ENCODE measurements around the gene METTL4. TPM values are rescaled to one million over a fixed set of nuclear protein-coding genes. Genes with fewer than 3 reads are reported as not detected.

METTL4 gene
- total RNA-seq, 2 experiments from 2014 or later, result 19.6 to 23.0 TPM

DNA sequence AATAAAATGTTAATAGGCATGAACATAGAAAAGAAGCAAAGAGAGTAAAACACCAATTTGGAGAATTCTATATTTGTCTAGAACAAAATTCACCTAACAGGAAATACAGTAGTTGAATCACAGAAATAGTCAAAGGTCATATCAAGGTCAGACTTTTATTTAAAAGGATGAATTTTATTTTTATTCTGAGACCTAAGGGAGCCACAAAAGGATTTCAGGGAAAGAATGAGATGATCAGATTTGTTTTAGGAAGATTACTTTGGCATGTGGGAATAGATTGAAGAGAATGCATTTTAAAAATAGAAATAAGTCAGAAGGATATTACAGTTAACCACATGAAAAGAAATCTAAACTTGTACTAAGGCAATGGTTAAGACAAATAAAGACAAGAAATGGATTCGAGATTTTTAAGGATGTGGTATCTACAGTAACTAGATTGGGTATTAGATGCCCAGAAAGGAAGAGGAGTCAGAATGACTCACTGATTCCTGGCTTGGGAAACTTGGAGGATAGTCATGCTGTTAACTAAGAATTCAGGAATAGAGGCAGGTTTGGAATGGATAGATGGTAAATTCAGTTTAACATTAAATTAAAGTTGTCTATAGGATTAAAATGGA, 56.0 kb downstream of the METTL4 start:
- no peak overlapping the region for H3K4me3 Mint-ChIP-seq
- intact Hi-C loops (cut with micrococcal nuclease), result no loop called here
- H3K27ac Mint-ChIP-seq, result no peak overlapping the region
- no peaks in the 10 kb centered on the region for H3K9me3 Mint-ChIP-seq
- no peak for DNase-seq
- H3K27me3 Mint-ChIP-seq, result no peaks in the 10 kb centered on the region
- no peaks in the 10 kb centered on the region for H3K36me3 Mint-ChIP-seq
- ChIA-PET CTCF (no interaction called here), POLR2A (no interaction called here)
- H3K4me1 Mint-ChIP-seq (ENCODE audit: low read depth), result peaks cover 17% of the 10 kb centered on the region

- POLR2A ChIA-PET, result no interaction called here
- intact Hi-C loops (cut with micrococcal nuclease), result no loop called here
- H3K4me1 Mint-ChIP-seq (ENCODE audit: low read depth), result peaks cover 17% of the 10 kb centered on the region
- no peaks in the 10 kb centered on the region for H3K27me3 Mint-ChIP-seq
- CTCF ChIA-PET, result interaction anchor here (1.1 kb wide), 1 partner anchor 28 kb away, joined by 4 read pairs; no protein-coding TSS in a partner anchor
- no peak for DNase-seq
- H3K27ac Mint-ChIP-seq, result no peak overlapping the region
- H3K9me3 Mint-ChIP-seq, result no peaks in the 10 kb centered on the region
- H3K36me3 Mint-ChIP-seq, result no peaks in the 10 kb centered on the region
- H3K4me3 Mint-ChIP-seq, result no peak overlapping the region
Observed at GRCh38 chr18:2513616-2514015, 57.7 kb downstream of the METTL4 start.

DNA sequence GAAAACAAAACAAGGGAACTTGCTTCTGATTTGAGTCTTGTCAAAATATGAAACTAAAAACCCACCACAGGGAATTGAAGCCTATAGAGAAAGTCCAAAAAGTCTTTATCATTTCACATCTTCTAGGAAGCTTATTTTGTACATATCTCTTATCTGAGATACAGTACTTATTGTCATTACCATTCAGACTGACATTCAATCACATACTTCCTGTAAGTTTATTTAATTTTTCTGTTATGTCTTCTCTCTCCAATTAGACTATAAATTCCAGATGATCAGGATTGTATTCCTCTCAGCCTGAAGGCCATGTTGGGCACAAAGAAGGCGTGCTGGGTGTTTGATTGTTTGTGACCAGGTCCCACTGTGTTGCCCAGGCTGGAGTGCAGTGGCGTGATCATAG, 59.2 kb downstream of the METTL4 start:
- ChIA-PET POLR2A (no interaction called here), CTCF (interaction anchor here (0.9 kb wide), 1 partner anchor 30 kb away, joined by 3 read pairs; no protein-coding TSS in a partner anchor)
- Mint-ChIP-seq H3K36me3 (no peaks in the 10 kb centered on the region), H3K27ac (no peak overlapping the region), H3K9me3 (no peaks in the 10 kb centered on the region), H3K4me3 (no peak overlapping the region), H3K27me3 (no peaks in the 10 kb centered on the region), H3K4me1 (ENCODE audit: low read depth) (peaks cover 17% of the 10 kb centered on the region)
- intact Hi-C loops (cut with micrococcal nuclease), result no loop called here
- no peak for DNase-seq

DNA sequence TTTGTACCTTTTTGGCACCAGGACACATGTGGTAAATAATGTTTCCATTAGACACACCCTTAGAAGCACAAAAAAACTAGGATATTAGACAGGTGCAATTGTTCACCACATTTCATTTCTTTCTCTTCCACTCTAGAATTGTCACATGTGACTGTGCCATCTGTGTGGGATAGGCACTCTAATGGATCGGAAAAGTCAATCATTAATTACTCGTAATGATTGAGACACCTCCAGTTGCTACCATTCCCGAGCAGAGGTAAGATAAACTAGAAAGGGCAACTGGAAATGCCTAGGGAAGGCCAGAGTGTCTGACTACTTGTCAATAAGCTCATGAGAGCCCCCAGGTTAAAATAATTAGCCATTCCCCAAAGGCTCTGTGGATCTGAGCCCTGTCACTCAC, 59.9 kb downstream of the METTL4 start:
- Mint-ChIP-seq H3K4me1 (ENCODE audit: low read depth) (peaks cover 14% of the 10 kb centered on the region), H3K27ac (no peak overlapping the region), H3K36me3 (no peaks in the 10 kb centered on the region), H3K9me3 (no peaks in the 10 kb centered on the region), H3K27me3 (no peaks in the 10 kb centered on the region), H3K4me3 (no peak overlapping the region)
- ChIA-PET CTCF (interaction anchor here (0.9 kb wide), 1 partner anchor 31 kb away, joined by 3 read pairs; no protein-coding TSS in a partner anchor), POLR2A (no interaction called here)
- DNase-seq, result no peak
- intact Hi-C loops (cut with micrococcal nuclease), result no loop called here

DNA sequence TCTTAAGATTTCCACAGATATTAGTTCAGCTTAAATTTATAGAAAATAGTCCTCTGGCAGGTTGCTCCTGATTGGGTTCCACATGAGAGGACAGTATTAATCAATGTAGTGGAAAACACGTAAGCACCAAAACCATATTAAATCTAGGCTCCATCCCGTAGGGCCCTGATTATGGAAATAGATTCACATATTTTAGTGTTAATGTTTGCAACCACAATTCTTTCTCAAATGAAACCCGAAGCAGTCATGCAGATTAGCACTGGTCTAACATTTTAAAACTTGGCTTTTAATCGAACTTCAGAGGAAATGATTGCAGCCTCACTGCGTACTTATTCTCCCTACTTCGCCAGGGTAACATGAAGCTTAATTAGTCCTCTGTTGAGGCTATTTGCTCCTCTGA, 60.9 kb downstream of the METTL4 start:
- no peak for DNase-seq
- no peak overlapping the region for H3K27ac Mint-ChIP-seq
- peaks cover 4% of the 10 kb centered on the region for H3K4me1 Mint-ChIP-seq (ENCODE audit: low read depth)
- CTCF ChIA-PET, result no interaction called here
- H3K4me3 Mint-ChIP-seq, result no peak overlapping the region
- H3K9me3 Mint-ChIP-seq, result no peaks in the 10 kb centered on the region
- no peaks in the 10 kb centered on the region for H3K36me3 Mint-ChIP-seq
- intact Hi-C loops (cut with micrococcal nuclease), result no loop called here
- H3K27me3 Mint-ChIP-seq, result no peaks in the 10 kb centered on the region
- POLR2A ChIA-PET, result no interaction called here

GRCh38 chr18:2508678-2509077, 62.6 kb downstream of the METTL4 start:
- H3K9me3 Mint-ChIP-seq, result no peaks in the 10 kb centered on the region
- H3K36me3 Mint-ChIP-seq, result no peaks in the 10 kb centered on the region
- no peaks in the 10 kb centered on the region for H3K27me3 Mint-ChIP-seq
- no peak overlapping the region for H3K4me3 Mint-ChIP-seq
- H3K27ac Mint-ChIP-seq, result no peak overlapping the region
- H3K4me1 Mint-ChIP-seq (ENCODE audit: low read depth), result no peaks in the 10 kb centered on the region
- ChIA-PET CTCF (no interaction called here), POLR2A (no interaction called here)
- intact Hi-C loops (cut with micrococcal nuclease), result no loop called here
- DNase-seq, result no peak

DNA sequence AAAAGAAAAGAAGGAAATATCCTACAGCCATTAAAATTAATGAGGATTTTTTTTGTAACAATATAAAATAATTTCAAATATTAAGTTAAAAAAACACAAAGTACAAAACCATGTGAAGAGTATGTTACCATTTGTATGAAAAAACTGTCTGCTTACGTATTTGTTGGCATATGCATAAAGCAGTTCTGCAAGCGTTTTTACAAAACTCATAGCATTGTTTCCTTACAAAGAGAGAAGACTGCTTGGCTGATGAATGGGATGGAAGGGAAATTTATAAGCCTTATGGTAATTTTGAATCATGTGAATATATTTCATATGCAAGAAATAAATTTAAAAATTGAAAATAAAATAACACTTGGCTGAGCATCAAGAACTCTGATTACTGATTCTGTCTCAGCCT, 63.1 kb downstream of the METTL4 start:
- H3K36me3 Mint-ChIP-seq, result no peaks in the 10 kb centered on the region
- H3K4me1 Mint-ChIP-seq (ENCODE audit: low read depth), result no peaks in the 10 kb centered on the region
- no peak overlapping the region for H3K4me3 Mint-ChIP-seq
- no peak overlapping the region for H3K27ac Mint-ChIP-seq
- no peaks in the 10 kb centered on the region for H3K27me3 Mint-ChIP-seq
- POLR2A ChIA-PET, result no interaction called here
- no peak for DNase-seq
- CTCF ChIA-PET, result no interaction called here
- intact Hi-C loops (cut with micrococcal nuclease), result no loop called here
- no peaks in the 10 kb centered on the region for H3K9me3 Mint-ChIP-seq

DNA sequence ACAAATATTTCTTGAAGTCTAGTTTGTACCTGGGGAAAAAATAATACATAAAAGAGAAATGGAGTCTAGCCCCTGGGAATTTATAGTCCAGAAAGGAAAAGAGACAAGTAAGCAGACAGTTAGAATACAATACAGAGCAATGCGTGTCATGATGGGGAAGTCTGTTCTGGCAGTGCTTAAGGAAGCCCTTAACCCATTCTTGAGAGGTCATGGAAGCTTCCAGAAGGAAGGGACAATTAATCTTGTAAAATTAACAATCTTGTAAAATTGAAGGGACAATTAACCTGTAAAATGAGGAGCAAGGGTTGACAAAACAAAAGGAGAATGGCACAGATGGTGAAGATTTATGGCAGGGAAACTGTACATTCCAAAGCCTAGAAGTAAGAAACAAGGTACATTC, 66.7 kb downstream of the METTL4 start:
- no peaks in the 10 kb centered on the region for H3K27me3 Mint-ChIP-seq
- intact Hi-C loops (cut with micrococcal nuclease), result no loop called here
- no peak overlapping the region for H3K4me3 Mint-ChIP-seq
- no peaks in the 10 kb centered on the region for H3K4me1 Mint-ChIP-seq (ENCODE audit: low read depth)
- no peak overlapping the region for H3K27ac Mint-ChIP-seq
- no peak for DNase-seq
- H3K36me3 Mint-ChIP-seq, result no peaks in the 10 kb centered on the region
- CTCF ChIA-PET, result no interaction called here
- POLR2A ChIA-PET, result no interaction called here
- H3K9me3 Mint-ChIP-seq, result no peaks in the 10 kb centered on the region

DNA sequence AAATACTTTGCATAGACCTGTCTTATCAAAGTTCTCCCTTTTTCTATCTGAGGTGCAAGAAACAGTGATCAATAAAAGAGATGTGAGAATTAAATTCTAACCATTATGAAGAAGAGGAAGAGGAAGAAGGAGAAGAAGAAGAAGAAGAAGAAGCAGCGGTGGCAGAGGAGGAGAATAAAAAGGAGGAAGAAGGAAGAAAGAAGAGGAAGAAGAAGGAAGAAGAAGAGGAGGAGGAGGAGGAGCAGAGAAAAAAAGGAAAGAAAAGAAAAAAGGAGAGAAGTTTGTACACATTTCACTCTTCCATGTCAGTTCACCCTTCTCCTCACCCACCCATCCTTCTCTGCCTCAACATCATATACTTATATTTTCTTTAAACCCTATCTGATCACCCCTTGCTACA, 68.4 kb downstream of the METTL4 start:
- Mint-ChIP-seq H3K27ac (no peak overlapping the region), H3K4me3 (no peak overlapping the region), H3K9me3 (no peaks in the 10 kb centered on the region), H3K36me3 (no peaks in the 10 kb centered on the region), H3K27me3 (no peaks in the 10 kb centered on the region), H3K4me1 (ENCODE audit: low read depth) (no peaks in the 10 kb centered on the region)
- CTCF ChIA-PET, result no interaction called here
- POLR2A ChIA-PET, result no interaction called here
- no peak for DNase-seq
- intact Hi-C loops (cut with micrococcal nuclease), result no loop called here

DNA sequence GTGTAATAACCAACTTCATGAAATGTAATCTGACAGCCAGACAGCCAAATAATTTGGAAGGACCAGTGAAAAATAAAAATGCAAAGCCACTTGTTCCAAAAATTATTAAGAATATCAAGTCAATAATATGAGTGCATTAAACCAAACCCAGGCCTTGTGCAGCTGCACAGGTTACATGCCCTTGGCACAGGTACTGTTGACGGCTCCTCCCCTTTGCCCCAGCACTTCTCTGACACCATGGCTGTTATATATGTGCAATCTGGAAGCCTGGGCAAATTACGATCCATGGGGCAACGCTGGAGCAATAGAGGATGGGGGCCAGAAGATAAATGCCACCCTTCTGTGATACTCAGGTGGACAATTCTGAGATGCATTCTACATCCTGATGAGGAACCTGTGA, 68.9 kb downstream of the METTL4 start:
- POLR2A ChIA-PET, result no interaction called here
- intact Hi-C loops (cut with micrococcal nuclease), result no loop called here
- Mint-ChIP-seq H3K27me3 (no peaks in the 10 kb centered on the region), H3K4me3 (no peak overlapping the region), H3K36me3 (no peaks in the 10 kb centered on the region), H3K4me1 (ENCODE audit: low read depth) (no peaks in the 10 kb centered on the region), H3K9me3 (no peaks in the 10 kb centered on the region), H3K27ac (no peak overlapping the region)
- no peak for DNase-seq
- CTCF ChIA-PET, result no interaction called here

DNA sequence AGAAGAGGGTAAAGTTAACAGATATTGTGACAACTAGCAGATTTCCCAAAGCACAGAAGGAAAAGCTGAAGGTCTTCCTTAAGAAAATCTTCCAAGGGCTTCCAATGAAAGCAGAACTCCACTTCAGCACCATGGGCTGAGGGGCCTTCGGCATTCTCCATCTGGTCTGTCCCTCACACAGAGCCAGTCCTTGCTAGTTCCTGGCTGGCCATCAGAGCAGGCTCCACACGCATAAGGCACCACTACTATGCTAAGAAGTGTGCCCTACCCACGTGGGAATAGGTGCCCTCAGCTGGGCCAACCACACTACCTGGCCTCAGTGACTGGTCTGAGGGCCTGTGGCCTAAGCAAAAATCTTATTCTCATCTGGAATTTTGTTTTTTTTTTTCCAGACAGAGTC, 73.5 kb downstream of the METTL4 start:
- Mint-ChIP-seq H3K27ac (no peak overlapping the region), H3K36me3 (no peaks in the 10 kb centered on the region), H3K9me3 (no peaks in the 10 kb centered on the region), H3K4me1 (ENCODE audit: low read depth) (no peaks in the 10 kb centered on the region), H3K4me3 (no peak overlapping the region), H3K27me3 (no peaks in the 10 kb centered on the region)
- ChIA-PET CTCF (no interaction called here), POLR2A (no interaction called here)
- no peak for DNase-seq
- intact Hi-C loops (cut with micrococcal nuclease), result no loop called here

DNA sequence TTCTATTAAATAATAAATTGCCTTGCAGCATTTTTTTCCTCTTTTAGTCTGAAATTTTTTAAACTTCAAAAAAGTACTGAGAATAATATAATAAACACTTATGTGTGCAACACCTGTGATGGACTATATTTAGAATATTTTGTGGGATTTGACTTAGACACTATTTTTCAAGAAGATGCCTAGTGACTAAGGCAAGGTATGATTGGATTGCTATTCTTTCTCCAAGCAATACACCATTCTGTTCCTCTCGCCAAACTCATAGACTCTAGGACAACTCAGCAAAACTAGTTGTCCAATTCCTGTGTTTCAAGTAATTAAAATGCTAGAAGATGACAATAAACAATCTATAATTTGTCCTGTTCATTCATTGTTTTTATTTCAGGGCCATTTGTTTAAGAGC, 75.9 kb downstream of the METTL4 start:
- POLR2A ChIA-PET, result no interaction called here
- no peaks in the 10 kb centered on the region for H3K9me3 Mint-ChIP-seq
- H3K27ac Mint-ChIP-seq, result no peak overlapping the region
- DNase-seq, result no peak
- H3K36me3 Mint-ChIP-seq, result no peaks in the 10 kb centered on the region
- CTCF ChIA-PET, result no interaction called here
- no peaks in the 10 kb centered on the region for H3K27me3 Mint-ChIP-seq
- H3K4me1 Mint-ChIP-seq (ENCODE audit: low read depth), result no peaks in the 10 kb centered on the region
- intact Hi-C loops (cut with micrococcal nuclease), result no loop called here
- H3K4me3 Mint-ChIP-seq, result no peak overlapping the region

- Mint-ChIP-seq H3K27me3 (no peaks in the 10 kb centered on the region), H3K4me1 (ENCODE audit: low read depth) (no peaks in the 10 kb centered on the region), H3K4me3 (no peak overlapping the region), H3K27ac (no peak overlapping the region), H3K9me3 (no peaks in the 10 kb centered on the region), H3K36me3 (no peaks in the 10 kb centered on the region)
- POLR2A ChIA-PET, result no interaction called here
- intact Hi-C loops (cut with micrococcal nuclease), result no loop called here
- CTCF ChIA-PET, result no interaction called here
- DNase-seq, result no peak
Observed at GRCh38 chr18:2494921-2495320, 76.4 kb downstream of the METTL4 start.

Data from activated CD4-positive, alpha-beta memory T cell treated with anti-CD3 and anti-CD28 coated beads for 36 hours (primary cell).